HG03025 (cell line): ENCODE results near the gene RO60.
A peak's percentile ranks its signal among the peaks of the same experiment; 100 is the strongest.
"Not testable (repeated sequence)": the region's sequence is repeated elsewhere in the genome, so short reads cannot be mapped to it uniquely, and the experiment has no call there.

Experiments
- ATAC-seq: cut with Tn5 transposase; IDR thresholded peaks from one replicate; pipeline ENCODE4 v1.9.1; 2021; ENCODE audit warnings: mild to moderate bottlenecking, moderate library complexity; ENCODE audit not compliant: unreplicated experiment, low FRiP score

Gene RO60

DNA sequence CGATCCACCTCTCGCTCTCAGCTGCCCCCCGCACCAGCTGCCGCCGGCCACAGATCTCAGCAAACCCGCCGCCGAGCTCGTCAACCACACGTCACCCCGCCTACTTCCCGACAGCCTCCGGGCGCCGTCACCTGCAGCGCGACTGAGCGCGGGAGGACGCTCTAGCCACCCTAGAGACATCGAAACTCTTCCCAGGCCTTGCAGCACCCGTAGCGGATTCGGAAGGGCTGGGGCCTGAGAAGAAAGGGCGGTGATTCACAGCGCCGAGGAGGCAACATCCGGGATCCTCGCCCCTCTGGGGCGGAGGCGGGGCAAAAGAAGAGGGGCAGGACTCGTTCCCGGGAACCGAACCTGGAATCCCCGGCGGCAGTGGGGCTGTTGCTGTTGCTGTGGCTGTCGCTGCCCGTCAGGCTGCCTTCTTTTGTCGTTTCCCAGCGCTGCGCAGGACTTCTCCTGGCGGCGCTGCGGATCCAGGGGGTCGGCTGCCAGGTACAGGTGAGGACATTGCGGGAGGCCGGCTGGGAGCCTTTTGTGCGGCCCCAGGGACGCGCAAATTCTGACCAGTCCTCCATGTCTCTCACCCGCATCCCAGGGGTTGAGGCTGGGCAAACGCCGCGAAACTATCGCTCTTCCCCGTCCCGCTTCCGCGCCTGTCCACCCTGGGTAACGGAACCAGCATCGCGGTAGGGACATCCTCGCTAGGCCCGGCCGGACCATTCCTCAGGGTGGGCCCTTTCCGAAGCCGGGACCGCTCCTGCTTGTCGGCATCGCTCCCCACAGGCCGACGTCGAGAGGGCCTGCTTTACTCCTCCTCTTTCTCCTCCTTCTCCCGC, at the start of gene RO60, which contains the start of gene UCHL5:
Gene RO60, plus strand, starts transcription at position 331 of the 833 bp plus-strand sequence. CDS start 9,443 bp downstream, outside the sequence.
Gene UCHL5, minus strand, starts transcription at position 79 of the 833 bp plus-strand sequence. CDS start 100 bp downstream, outside the sequence.
- ATAC-seq, result peak; percentile 91

DNA sequence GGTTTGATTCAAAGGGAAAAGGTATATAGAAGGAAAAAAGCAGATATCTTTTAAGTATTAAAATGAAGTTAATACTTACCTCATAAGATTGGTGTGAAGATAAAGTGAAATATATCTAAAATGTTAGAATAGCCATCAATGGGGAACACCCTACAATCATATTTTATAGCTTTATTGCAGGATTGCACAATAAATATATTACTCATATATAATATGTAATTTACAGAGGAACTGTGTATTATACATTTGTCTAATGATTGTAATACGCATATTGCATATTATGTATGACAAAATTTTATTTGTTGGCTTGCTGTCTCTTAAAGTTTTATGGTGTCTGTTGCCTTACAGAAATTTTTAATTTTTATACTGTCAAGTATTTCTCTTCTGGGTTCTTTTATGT, 48.0 kb upstream of the RO60 start:
- ATAC-seq, result no peak

DNA sequence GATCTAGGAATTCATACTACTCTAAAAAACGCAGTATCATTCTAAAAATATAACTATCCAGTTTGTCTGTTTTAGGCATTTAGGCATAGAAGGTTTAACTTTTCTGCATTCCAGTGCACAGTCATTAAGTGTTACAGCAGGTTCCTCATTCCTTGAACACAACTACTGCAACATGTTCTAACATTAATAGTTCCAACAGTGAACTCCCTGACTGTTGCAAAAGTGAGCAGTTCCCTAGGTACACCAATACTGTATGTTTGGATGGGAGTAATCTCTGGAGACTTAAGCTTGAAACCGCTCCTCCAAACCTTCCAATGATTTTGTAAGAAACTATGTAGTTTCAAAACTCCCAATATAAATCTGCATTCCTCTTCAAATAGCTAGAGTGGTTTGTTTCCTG, 46.4 kb upstream of the RO60 start:
- ATAC-seq, result no peak

DNA sequence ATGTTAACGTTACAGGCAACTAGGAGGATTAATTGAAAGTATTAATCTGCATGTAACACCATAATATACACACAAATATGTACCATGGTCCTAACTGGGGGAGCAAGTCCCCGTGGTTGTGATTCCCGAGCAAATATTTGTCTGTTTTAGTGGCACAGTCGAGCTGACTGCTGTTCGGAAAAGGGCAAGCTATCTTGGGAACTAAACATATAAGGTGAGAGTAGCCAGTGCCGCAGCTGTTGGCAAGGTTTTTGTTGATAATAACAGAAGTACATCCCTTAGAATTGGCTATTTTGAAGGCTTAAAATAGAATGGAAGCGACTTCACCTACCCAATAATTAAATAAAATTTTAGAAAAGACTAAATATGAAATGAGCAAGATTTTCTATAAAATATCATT, 45.7 kb upstream of the RO60 start:
- ATAC-seq, result no peak

DNA sequence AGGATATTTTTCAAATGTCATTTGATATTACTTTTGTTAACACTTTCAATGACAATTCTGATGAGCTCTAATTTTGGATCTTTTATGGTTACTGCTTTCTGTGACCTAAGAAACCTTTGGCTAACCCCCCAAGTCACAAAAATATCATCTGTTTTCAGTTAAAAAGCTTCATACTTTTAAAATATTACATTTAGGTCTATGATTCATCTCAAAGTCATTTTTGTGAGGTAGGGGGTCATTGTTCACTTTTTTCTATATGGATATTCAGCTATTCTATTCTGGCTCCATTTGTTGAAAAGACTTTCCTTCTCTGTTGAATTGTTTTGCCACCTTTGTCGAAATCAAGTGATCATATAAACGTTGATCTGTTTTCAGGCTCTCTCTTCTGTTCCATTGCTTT, 45.0 kb upstream of the RO60 start:
- no peak for ATAC-seq

DNA sequence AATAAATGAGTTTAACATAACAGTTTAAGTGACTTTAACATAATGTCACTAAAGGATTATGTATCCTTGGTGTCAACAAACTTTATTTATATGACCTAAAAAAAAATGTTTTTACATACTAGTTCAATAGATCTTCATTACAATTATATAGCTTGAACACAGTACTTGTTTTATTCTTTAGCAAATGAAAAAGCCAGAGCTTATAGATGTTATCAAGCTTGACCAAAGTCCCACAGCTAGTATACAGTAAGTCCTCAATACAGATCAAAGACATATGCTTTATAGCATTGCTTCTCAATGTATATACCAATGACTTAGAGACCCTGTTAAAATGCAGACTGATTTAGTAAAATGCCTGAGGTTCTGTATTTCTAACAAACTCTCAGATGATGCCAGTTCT, 42.6 kb upstream of the RO60 start:
- ATAC-seq, result no peak

DNA sequence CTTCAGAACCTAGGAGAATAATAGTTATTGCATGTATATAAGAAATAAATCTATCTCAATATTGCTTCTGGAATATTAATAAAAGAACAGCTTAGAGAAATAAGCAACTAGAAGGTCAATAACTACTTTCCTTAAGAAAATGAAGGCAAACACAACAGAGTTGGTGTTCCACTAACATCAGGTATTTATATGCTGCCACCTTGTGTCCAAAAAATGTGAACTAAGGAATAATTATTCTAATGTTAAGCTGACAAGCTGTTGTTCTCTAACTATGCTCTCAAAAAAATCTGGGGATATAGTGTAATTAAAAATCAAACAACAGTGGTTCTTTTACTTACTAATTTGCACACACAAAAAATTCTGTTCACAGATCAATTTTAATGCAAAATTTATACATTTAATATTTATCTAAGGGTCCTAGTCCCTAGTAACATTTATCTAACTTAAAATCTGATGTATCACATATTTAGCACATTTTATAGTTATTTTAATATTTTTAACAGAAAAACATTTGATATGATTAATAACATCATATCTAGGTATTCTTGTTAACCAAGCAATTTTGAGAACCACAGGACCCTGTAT, 39.9 kb upstream of the RO60 start:
- ATAC-seq, result no peak

DNA sequence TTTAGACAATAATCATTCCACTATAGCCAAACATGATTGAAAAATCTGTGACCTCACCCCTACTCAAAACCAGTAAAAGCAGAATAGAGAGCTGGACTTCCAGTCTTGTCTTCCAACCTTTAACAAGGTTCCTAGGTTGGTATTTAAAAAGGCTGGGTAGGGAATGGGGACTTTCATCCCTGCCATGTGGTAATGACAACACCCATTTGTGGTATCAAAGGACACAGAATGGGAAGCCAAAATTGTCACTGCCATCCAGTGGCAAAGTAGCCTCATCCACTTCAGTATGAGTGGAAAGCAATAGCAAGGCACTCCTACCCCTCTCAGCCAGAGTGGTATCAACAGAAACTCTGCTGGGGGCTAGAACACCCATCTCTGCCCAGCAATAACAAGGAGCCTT, 34.2 kb upstream of the RO60 start:
- ATAC-seq, result no peak

DNA sequence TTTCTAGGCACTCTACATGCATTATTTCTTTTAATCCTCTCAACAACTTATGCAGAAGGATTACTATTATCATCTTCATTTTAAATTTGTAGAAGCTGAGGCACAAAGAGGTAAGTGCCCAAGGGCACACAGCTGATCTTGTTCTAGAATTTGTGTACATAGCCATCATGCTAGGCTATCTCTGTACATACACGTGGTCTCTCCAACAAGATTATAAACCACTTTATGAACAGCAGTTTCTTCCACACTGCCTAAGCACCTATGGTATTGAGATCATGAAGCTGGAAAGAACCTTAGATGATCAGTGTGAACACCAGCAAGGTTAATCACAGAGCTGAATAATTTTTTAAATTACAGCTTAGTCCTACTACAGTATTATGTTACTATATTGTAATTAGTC, 29.1 kb upstream of the RO60 start:
- ATAC-seq, result no peak

DNA sequence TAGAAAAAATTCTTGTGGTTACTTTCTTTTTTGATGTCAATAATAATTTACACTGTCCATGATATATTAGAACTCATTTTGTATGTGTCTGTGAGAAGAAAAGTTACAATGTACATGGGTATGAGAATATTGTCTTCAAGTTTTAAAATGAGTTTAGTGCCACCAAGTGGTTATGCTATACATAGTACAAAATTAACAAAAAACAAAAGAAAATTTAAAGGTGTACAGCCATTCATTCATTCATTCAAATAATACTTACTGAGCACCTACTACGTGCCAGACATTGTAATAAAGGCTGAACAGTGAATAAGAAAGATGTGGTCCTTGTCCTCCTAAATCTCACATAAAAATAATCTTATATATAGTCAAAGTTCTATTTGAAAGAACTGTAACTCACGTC, 28.0 kb upstream of the RO60 start:
- no peak for ATAC-seq

DNA sequence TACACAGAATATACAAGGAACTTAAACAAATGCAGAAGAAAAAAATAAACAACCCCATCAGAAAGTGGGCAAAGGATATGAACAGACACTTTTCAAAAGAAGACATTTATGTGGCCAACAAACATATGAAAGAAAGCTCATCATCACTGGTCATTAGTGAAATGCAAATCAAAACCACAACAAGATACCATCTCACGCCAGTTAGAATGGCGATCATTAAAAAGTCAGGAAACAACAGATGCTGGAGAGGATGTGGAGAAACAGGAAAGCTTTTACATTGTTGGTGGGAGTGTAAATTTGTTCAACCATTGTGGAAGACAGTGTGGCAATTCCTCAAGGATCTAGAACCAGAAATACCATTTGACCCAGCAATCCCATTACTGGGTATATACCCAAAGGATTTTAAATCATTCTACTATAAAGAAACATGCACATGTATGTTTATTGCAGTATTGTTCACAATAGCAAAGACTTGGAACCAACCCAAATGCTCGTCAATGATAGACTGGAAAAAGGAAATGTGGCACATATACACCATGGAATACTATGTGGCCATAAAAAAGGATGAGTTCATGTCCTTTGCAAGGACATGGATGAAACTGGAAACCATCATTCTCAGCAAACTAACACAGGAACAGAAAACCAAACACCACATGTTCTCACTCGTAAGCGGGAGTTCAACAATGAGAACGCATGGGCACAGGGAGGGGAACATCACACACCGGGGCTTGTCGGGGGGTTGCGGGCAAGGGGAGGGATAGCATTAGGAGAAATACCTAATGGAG, 26.6 kb upstream of the RO60 start:
- not testable (repeated sequence) for ATAC-seq

DNA sequence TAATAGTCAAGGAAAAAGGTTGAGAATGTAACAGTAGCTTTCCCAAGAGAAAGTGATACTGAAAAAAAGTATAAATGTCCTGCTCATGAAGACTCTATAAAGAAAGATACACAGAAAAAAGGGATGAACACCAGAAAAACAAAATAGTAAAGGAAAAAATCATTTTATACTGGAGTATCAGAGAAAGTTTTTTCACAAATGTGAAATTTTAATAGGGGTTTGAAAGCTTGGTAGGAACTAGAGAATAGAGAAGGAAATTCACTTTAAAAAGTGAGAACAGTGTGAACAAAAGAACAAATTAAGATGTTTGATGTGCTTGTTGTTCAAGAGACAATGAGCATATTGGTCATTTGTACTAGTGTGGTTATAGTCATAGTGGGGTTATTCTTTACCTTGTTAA, 25.8 kb upstream of the RO60 start:
- no peak for ATAC-seq

DNA sequence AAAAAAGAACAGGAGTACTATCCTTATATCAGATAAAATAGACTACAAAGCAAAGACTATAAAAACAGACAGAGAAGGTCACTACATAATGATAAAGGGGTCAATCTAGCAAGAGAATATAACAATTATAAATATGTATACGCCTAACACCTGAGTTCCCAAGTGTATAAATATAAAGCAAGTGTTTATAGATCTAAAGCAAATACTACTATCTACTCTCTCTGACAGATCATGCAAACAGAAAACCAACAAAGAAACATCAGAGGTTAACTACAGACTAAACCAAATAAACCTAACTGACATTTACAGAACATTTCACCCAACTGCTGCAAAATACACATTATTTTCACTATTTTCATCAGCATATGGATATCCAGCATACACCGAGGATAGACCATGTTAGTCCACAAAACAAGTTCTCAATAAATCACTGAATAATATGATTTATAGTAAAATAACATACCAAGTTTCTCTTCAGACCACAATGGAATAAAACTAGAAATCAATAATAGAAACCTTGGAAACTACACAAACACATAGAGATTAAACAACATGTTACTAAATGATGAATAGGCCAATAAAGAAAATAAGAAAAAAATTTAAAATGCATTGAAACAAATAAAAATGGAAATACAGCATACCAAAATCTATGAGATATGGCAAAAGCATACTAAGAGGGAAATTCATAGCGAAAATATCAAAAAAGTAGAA, 22.9 kb upstream of the RO60 start:
- no peak for ATAC-seq

DNA sequence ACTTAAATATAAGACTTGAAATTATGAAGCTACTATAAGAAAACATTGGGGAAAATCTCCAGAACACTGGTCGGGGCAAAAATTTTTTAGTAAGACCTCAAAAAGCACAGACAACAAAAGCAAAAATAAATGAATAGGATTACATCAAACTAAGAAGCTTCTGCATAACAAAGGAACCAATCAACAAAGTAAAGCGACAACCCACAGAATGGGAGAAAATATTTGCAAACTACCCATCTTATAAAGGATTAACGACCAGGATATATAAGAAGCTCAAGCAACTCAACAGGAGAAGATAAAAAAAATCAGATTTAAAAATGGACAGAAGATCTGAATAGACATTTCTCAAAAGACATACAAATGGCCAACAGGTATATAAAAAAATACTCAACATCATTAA, 19.4 kb upstream of the RO60 start:
- ATAC-seq, result no peak

DNA sequence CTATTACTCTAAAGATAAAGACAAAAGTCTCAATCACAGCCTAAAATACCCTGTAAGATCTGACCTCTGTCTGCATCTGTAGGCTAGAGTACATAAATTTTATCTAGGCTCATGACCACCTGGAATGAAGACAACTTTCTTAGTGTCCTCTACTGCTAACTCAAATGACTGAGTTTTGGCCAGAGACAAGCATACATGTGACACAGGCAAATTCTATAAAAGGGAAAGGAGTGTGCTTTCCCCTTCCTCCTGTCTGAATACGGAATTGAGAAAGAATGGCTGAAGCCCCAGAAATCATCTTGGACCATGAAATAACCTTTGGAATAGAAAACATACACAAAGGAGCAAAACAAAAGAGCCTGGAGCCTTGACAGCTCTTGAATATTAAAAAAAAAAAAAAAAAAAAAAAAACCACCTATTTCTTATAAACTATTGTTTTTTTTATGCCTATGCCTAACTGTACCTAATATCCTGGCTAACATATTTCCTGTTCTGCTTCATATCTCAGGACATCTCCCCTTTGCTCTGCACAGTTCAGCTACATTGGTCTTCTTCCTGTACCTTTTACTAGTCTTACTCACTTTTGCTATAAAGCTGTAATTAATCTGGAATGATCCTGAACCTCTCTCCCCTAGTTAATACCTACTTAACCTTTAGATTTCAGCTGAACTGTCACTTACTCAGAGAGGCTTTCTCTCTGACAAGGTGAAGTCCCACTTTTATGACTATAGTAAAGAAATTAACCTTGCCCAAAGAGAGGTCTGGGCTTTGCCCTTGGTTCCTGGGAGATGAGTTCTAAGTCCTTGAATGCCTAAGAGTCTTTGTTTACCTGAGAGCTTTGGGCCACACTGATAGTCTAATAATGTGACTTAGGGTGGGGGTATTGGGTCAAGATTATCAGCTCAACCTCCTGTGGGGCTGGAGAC, 16.4 kb upstream of the RO60 start:
- ATAC-seq, result no peak

DNA sequence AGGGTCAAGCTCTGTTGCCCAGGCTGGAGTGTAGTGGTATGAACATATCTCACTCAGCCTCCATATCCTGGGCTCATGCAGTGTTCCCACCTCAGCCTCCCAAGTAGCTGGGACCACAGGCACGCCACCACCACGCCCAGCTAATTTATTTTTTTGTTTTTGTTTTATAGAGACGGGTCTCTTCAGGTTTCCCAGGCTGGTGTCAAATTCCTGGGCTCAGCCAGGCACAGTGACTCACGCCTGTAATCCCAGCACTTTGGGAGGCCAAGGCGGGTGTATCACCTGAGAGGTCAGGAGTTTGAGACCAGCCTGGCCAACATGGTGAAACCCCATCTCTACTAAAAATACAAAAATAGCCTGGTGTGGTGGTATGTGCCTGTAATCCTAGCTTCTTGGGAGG, 10.5 kb upstream of the RO60 start:
- not testable (repeated sequence) for ATAC-seq

DNA sequence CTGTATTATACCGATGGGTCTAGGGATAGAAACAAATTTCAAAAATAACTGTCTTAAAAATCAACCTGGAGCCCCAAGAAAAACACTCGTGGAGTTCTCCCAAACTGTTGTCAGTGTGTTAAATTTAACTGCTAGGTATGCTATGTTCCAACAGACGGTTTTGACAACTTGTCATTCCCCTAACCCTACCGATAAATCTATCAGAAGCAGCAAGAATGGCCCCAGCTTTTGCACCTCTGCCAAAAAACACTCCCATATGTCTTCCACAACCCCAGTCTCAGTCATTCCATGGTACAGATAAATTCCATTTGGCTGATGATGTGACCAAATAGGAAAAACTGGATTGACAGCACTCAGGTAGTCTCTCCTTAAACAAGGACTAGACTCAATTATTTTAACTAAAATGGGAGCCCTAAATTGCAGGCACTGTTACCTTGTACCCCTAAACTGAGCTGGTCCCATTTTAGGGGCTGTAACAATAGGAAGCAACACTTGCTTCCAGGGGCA, 5.2 kb upstream of the RO60 start:
- ATAC-seq, result no peak

DNA sequence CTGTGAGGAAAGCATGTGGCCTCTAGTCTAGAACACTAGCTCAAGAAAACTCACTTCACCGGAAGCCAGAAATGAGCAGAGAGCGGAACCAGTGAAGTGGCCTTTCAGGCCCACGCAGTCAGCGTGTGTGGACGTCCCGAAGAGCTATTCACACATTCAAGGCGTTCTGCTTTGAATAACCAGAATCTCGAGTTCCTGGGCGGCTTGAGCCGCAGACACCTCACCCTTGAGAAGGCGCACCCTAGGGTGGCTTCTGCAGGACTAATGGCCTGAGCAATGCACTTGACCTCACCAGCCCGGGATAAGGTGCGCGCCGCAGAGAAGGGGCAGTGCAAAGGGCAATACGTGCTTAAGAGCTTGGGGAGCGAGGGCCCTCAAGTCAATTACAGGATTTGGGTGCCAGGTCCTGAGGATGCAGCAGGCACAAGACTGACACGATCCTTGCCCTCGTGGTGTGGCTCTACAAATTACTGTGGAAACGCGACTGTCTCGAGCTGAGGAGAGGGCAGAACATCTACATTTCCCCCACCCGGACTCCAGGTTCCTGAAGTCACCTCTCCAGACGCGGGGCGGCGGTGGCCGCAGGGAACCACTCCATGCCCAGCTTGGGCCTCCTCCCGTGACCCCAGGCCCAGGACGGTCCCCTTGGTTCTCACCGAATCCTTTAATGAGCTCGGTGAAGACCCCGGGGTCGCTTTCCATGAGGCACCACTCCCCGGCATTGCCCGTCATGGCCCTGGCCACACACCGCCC, 707 bp upstream of the RO60 start:
- peak; percentile 50 for ATAC-seq

DNA sequence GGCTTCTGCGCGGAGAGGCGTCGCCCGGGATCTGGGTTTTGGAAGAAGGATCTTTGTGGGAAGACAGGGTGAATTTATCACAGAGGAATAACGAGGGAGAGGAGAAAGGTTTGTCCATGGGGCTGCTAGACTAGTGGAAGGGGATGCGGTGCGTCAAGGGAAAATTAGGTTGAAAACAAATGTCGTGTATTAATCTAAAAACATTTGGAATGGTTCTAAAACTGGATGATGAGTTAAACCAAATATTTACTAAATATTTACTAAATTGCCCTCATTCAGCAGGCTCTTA, 647 bp downstream of the RO60 start:
- ATAC-seq, result no peak
